ENCODE data around the gene MPHOSPH8.

MPHOSPH8 gene

DNA sequence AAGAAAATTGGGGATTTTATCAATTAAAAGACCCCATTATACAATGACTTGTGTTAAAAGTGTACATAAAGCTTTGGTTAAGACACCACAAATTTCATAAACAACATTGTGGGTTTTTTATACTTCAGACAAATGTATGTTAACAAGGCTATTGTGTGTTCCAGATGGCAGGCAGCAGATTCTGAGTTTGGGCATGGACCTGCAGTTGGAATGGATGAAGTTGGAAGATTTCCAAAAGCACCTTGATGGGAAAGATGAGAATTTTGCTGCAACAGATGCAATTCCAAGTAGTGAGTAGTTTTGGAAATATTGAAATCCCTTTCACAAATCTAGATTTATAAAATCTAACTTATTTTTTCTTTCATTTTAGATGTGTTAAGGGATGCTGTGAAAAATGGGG is 25.4 kb downstream of the MPHOSPH8 start:
- Histone ChIP-seq H3K18ac (ENCODE audit: low read depth in 1 of 2, low read length in 2 of 2) (no peak overlapping the region), H3K9me3 (ENCODE audit: control insufficient read depth, low read length) (no peaks in the 10 kb centered on the region), H4K91ac (ENCODE audit: low read length) (no peak overlapping the region), H3K27ac (ENCODE audit: low read length, poor library complexity, severe bottlenecking) (no peak overlapping the region), H3K4ac (ENCODE audit: low read depth in 1 of 2, low read length in 2 of 2) (no peak overlapping the region), H3K79me1 (replicated peaks; ENCODE audit: low read length, poor library complexity, severe bottlenecking) (peaks cover 19% of the 10 kb centered on the region), H3K4me2 (ENCODE audit: low read length, poor library complexity, severe bottlenecking) (no peak overlapping the region), H2BK12ac (ENCODE audit: low read length in 2 of 2) (no peak overlapping the region), H3K36me3 (ENCODE audit: control insufficient read depth in 1 of 2, insufficient read depth in 2 of 2, low read depth in 1 of 2, low read length in 2 of 2) (peaks cover 19 to 70% of the 10 kb centered on the region in 2 experiments), H3K23ac (ENCODE audit: low read length in 2 of 2) (no peak overlapping the region), H2BK15ac (ENCODE audit: low read depth, poor library complexity, severe bottlenecking) (no peak overlapping the region), H4K8ac (ENCODE audit: low read length) (no peak overlapping the region), H2BK5ac (ENCODE audit: low read depth, low read length, poor library complexity, severe bottlenecking) (no peak overlapping the region), H3K27me3 (ENCODE audit: control insufficient read depth in 1 of 2, insufficient read depth in 1 of 2, low read length in 2 of 2) (no peaks in the 10 kb centered on the region), H3K4me3 (ENCODE audit: insufficient read depth in 1 of 2, low read depth in 1 of 2, low read length in 2 of 2) (no peak overlapping the region), H3K4me1 (ENCODE audit: control insufficient read depth, insufficient read depth, low read depth, low read length) (peaks cover 7% of the 10 kb centered on the region), H2BK120ac (ENCODE audit: low read depth, low read length) (no peak overlapping the region), H2AFZ (ENCODE audit: low read depth, low read length) (no peak overlapping the region), H3K14ac (ENCODE audit: low read length in 2 of 2) (no peak overlapping the region), H2AK5ac (ENCODE audit: low read length, severe bottlenecking) (no peak overlapping the region), H3K9ac (ENCODE audit: low read length) (no peak overlapping the region)
- no peak for DNase-seq

- no peak overlapping the region for H3K4ac ChIP-seq (ENCODE audit: low read depth in 1 of 2, low read length in 2 of 2)
- peaks cover 17% of the 10 kb centered on the region for H3K79me1 ChIP-seq (replicated peaks; ENCODE audit: low read length, poor library complexity, severe bottlenecking)
- H3K9ac ChIP-seq (ENCODE audit: low read length), result no peak overlapping the region
- no peak overlapping the region for H2BK12ac ChIP-seq (ENCODE audit: low read length in 2 of 2)
- no peak overlapping the region for H3K4me2 ChIP-seq (ENCODE audit: low read length, poor library complexity, severe bottlenecking)
- no peak overlapping the region for H2BK5ac ChIP-seq (ENCODE audit: low read depth, low read length, poor library complexity, severe bottlenecking)
- H3K27ac ChIP-seq (ENCODE audit: low read length, poor library complexity, severe bottlenecking), result no peak overlapping the region
- no peak overlapping the region for H2BK15ac ChIP-seq (ENCODE audit: low read depth, poor library complexity, severe bottlenecking)
- no peak overlapping the region for H2AFZ ChIP-seq (ENCODE audit: low read depth, low read length)
- no peaks in the 10 kb centered on the region for H3K9me3 ChIP-seq (ENCODE audit: control insufficient read depth, low read length)
- H3K36me3 ChIP-seq (ENCODE audit: control insufficient read depth in 1 of 2, insufficient read depth in 2 of 2, low read depth in 1 of 2, low read length in 2 of 2), result peaks cover 40 to 85% of the 10 kb centered on the region in 2 experiments
- no peak overlapping the region for H3K23ac ChIP-seq (ENCODE audit: low read length in 2 of 2)
- H3K27me3 ChIP-seq (ENCODE audit: control insufficient read depth in 1 of 2, insufficient read depth in 1 of 2, low read length in 2 of 2), result no peaks in the 10 kb centered on the region
- H3K4me3 ChIP-seq (ENCODE audit: insufficient read depth in 1 of 2, low read depth in 1 of 2, low read length in 2 of 2), result no peak overlapping the region
- peaks cover 7% of the 10 kb centered on the region for H3K4me1 ChIP-seq (ENCODE audit: control insufficient read depth, insufficient read depth, low read depth, low read length)
- no peak overlapping the region for H2AK5ac ChIP-seq (ENCODE audit: low read length, severe bottlenecking)
- no peak overlapping the region for H3K18ac ChIP-seq (ENCODE audit: low read depth in 1 of 2, low read length in 2 of 2)
- H4K8ac ChIP-seq (ENCODE audit: low read length), result no peak overlapping the region
- H3K14ac ChIP-seq (ENCODE audit: low read length in 2 of 2), result no peak overlapping the region
- WGBS, result no CpG with 5 or more reads among the region's 2 CpGs
- no peak overlapping the region for H4K91ac ChIP-seq (ENCODE audit: low read length)
- DNase-seq, result no peak
- no peak overlapping the region for H2BK120ac ChIP-seq (ENCODE audit: low read depth, low read length)
These were observed 27.7 kb downstream of the MPHOSPH8 start for GRCh38 chr13:19661126-19661525.

- Histone ChIP-seq H3K36me3 (ENCODE audit: control insufficient read depth in 1 of 2, insufficient read depth in 2 of 2, low read depth in 1 of 2, low read length in 2 of 2) (peaks cover 42 to 90% of the 10 kb centered on the region in 2 experiments), H3K27me3 (ENCODE audit: control insufficient read depth in 1 of 2, insufficient read depth in 1 of 2, low read length in 2 of 2) (no peaks in the 10 kb centered on the region), H3K9me3 (ENCODE audit: control insufficient read depth, low read length) (no peaks in the 10 kb centered on the region), H3K4me2 (ENCODE audit: low read length, poor library complexity, severe bottlenecking) (no peak overlapping the region), H3K4ac (ENCODE audit: low read depth in 1 of 2, low read length in 2 of 2) (no peak overlapping the region), H2BK5ac (ENCODE audit: low read depth, low read length, poor library complexity, severe bottlenecking) (no peak overlapping the region), H3K23ac (ENCODE audit: low read length in 2 of 2) (no peak overlapping the region), H3K9ac (ENCODE audit: low read length) (no peak overlapping the region), H4K8ac (ENCODE audit: low read length) (no peak overlapping the region), H3K18ac (ENCODE audit: low read depth in 1 of 2, low read length in 2 of 2) (no peak overlapping the region), H2AFZ (ENCODE audit: low read depth, low read length) (no peak overlapping the region), H3K14ac (ENCODE audit: low read length in 2 of 2) (no peak overlapping the region), H3K79me1 (replicated peaks; ENCODE audit: low read length, poor library complexity, severe bottlenecking) (peaks cover 17% of the 10 kb centered on the region), H4K91ac (ENCODE audit: low read length) (no peak overlapping the region), H2BK120ac (ENCODE audit: low read depth, low read length) (no peak overlapping the region), H2BK12ac (ENCODE audit: low read length in 2 of 2) (no peak overlapping the region), H2BK15ac (ENCODE audit: low read depth, poor library complexity, severe bottlenecking) (no peak overlapping the region), H3K27ac (ENCODE audit: low read length, poor library complexity, severe bottlenecking) (no peak overlapping the region), H2AK5ac (ENCODE audit: low read length, severe bottlenecking) (no peak overlapping the region), H3K4me1 (ENCODE audit: control insufficient read depth, insufficient read depth, low read depth, low read length) (peaks cover 7% of the 10 kb centered on the region), H3K4me3 (ENCODE audit: insufficient read depth in 1 of 2, low read depth in 1 of 2, low read length in 2 of 2) (no peak overlapping the region)
- WGBS, result 96% methylated on average over 15 of the region's 15 CpGs
- no peak for DNase-seq
These were observed 28.1 kb downstream of the MPHOSPH8 start for GRCh38 chr13:19661561-19661960.

GRCh38 chr13:19663416-19663979 is 30.0 kb downstream of the MPHOSPH8 start:
- no peak overlapping the region for H3K4me2 ChIP-seq (ENCODE audit: low read length, poor library complexity, severe bottlenecking)
- no peak for DNase-seq

More at GRCh38 chr13:19663416-19663979, 30.0 kb downstream of the MPHOSPH8 start:
- 88% methylated on average over 13 of the region's 13 CpGs for WGBS
- no peak overlapping the region for H3K27ac ChIP-seq (ENCODE audit: low read length, poor library complexity, severe bottlenecking)
- no peak overlapping the region for H2AFZ ChIP-seq (ENCODE audit: low read depth, low read length)
- peak overlapping the region; percentile 4 for H4K8ac ChIP-seq (ENCODE audit: low read length)
- H2BK5ac ChIP-seq (ENCODE audit: low read depth, low read length, poor library complexity, severe bottlenecking), result no peak overlapping the region
- H2BK12ac ChIP-seq (ENCODE audit: low read length in 2 of 2), result no peak overlapping the region
- peaks cover 5% of the 10 kb centered on the region for H3K4me1 ChIP-seq (ENCODE audit: control insufficient read depth, insufficient read depth, low read depth, low read length)
- no peak overlapping the region for H3K4me3 ChIP-seq (ENCODE audit: insufficient read depth in 1 of 2, low read depth in 1 of 2, low read length in 2 of 2)
- H3K23ac ChIP-seq (ENCODE audit: low read length in 2 of 2), result no peak overlapping the region
- H2AK5ac ChIP-seq (ENCODE audit: low read length, severe bottlenecking), result no peak overlapping the region
- H3K14ac ChIP-seq (ENCODE audit: low read length in 2 of 2), result no peak overlapping the region
- peaks cover 19% of the 10 kb centered on the region for H3K79me1 ChIP-seq (replicated peaks; ENCODE audit: low read length, poor library complexity, severe bottlenecking)
- no peak overlapping the region for H3K9ac ChIP-seq (ENCODE audit: low read length)
- no peak overlapping the region for H2BK120ac ChIP-seq (ENCODE audit: low read depth, low read length)
- no peaks in the 10 kb centered on the region for H3K9me3 ChIP-seq (ENCODE audit: control insufficient read depth, low read length)
- H3K27me3 ChIP-seq (ENCODE audit: control insufficient read depth in 1 of 2, insufficient read depth in 1 of 2, low read length in 2 of 2), result no peaks in the 10 kb centered on the region
- H2BK15ac ChIP-seq (ENCODE audit: low read depth, poor library complexity, severe bottlenecking), result no peak overlapping the region
- no peak overlapping the region for H3K18ac ChIP-seq (ENCODE audit: low read depth in 1 of 2, low read length in 2 of 2)
- H3K4ac ChIP-seq (ENCODE audit: low read depth in 1 of 2, low read length in 2 of 2), result no peak overlapping the region
- peaks cover 48 to 97% of the 10 kb centered on the region in 2 experiments for H3K36me3 ChIP-seq (ENCODE audit: control insufficient read depth in 1 of 2, insufficient read depth in 2 of 2, low read depth in 1 of 2, low read length in 2 of 2)
- peak overlapping the region; percentile 48 for H4K91ac ChIP-seq (ENCODE audit: low read length)

Data from mesenchymal stem cell (in vitro differentiated cells and primary cell).